NCI-H2081 (cell line): ENCODE results near the gene POLG.
A peak's percentile ranks its signal among the peaks of the same experiment; 100 is the strongest.

Experiments
- DNase-seq, 2 experiments: peaks; one replicate each; lab custom pipeline; 2025; lab: John Stamatoyannopoulos, UW

The POLG gene

DNA sequence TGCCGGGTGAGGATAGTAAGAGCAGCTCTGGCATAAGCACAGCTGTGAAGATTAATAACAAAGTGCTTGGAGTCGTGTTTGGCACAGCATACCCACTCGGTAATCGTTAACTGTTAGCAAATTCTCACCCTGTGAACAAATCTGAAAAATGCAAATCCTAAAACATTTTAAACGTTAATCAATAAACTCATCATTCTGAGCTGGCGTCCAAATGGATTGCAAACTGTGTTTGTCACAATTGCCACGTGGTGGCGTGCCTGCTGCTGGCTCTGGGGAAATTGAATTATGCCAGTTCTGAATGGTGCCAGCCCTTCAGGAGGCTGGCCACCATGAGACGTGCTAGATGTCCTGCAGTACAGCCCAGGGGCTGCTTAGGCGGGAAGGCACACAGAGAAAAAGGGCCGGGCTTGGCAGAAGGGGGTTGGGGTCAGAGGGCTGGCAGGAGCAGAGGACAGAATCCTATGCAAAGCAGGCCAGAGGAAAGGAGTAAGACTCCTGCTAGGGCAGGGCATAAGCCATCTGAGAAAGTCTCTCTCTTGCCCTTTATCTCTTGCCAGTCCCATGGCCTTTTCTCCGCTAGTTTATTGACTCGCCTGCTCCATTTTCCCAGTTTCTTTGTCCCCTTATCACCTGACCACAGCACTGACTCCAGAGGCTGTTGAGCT, 22.1 kb upstream of the POLG start:
- peak; percentile 26 to 66 for DNase-seq

- DNase-seq = no peak
These were observed 19.4 kb upstream of the POLG start for GRCh38 chr15:89353991-89354390.

- DNase-seq = no peak
These were observed 17.9 kb upstream of the POLG start for GRCh38 chr15:89352476-89352875.

DNA sequence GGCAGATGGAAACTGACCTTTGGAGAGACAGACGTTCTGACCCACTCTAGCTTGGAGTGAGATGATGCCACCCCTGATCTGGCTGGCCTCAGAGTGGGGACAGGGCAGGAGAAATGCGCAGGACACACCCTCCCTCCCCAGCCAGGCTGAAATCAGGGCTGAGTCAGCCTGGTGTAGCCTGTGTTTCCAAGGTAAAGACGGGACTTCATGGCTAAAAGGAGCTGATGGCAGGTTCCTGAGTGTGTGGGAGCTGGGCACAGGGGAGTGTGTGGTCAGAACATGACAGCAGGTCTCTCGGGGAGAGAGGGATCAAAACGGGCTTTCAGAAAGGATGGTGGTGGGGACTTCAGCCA, 14.6 kb upstream of the POLG start:
- no peak for DNase-seq

DNA sequence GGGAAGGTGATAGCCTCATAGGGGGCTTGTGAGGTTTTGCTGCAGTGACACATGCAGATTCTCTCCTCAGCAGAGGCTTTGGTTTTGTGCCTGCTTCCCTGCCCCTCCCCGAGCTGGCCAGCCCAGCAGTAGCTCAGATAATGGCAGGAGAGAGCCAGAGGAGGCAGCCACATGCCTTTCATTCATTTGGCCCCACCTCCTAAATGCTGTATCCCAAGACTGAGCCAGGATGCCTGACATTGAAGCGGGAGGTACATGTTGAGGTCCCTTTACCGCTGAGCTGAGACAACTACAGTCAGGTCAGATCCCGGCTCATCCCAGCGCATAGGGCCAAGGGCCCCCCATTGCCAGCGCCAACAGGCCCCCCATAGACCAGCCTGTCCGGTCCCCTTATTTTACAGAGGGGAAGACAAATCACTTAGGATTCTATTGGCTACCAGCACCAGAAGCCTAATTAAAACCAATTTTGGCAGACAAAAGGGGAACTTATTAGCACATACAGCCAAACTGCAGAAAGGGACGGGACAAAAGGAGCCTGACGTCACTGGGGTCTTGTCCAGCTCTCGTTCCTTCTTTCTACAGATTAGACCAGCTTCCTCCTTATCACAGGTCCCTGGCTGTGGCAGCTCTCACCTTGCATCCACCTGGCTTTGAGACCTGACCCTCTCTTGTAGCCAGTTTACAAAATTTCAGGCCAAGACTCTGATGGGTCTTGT, 12.1 kb upstream of the POLG start:
- no peak for DNase-seq

DNA sequence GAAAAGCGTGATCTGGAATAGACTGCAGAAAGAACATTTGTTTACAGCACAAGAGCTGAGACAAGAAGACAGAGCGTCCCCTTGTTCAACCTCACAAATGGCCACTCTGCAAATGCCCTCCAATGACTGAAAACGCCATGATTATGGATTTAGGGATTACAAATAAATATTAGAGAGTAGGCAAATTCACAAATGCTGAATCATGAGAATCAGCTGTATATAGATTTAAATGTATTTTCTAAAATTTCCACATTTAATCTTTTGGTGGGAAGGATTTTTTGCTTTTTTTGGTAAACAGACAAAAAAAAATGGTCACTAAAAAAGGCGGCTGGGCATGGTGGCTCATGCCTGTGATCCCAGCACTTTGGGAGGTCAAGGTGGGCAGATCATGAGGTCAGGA, 10.6 kb upstream of the POLG start:
- DNase-seq = no peak

GRCh38 chr15:89342840-89343239, 8.2 kb upstream of the POLG start:
- no peak for DNase-seq

DNA sequence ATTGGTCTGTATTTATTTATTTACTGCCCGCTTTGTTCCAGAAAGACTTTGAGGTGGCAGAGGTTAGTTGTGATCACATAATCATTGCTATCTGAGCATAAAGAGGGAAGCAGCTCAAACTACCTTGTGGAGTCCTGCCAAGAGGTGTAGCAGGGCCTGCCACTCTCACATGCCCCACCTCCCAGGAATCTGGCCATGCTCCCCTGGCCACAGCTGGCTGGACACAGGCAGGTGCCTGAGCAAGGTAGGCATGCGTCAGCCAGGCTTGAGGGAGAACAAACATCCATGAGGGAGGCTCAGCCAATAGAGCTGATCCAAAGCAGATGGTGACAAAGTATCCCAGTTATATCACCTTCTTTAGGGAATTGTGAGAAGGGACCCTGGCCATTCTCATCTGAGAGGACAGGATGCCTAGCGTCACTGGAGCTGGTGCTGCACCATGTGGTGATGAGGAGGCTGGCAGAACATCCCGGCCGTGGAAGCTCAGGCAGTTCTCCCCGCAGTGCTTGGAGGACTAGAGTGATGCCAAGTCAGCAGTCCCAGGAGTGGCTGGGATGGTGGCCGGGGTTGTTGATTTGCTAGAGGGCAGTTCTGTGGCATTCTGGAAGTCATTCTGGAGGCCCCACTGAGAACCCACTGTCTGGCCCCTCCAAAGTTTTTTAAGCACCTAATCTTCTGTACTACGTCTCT, 6.8 kb upstream of the POLG start:
- DNase-seq = peak in 1 of 2 experiments; percentile 10

GRCh38 chr15:89340573-89340972, 5.9 kb upstream of the POLG start:
- DNase-seq = no peak

DNA sequence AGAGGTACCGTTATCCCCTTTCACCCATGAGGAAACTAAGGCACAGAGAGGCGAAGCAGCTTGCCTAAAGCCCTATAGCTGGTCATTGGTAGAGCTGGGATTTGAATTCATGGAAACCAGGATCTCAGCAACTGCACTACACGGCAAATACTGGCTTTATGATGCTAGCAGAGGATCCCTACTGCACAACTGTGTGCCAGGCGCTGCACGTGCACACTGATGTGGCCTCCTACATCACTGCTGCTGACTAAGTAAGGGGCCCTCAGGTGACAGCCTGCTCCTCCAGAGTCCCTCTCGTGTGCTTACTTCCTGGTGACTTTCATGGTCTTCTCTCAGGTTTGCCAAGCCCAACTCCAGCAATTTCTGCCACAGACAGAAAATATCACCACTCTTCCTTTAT, 3.4 kb upstream of the POLG start:
- no peak for DNase-seq

DNA sequence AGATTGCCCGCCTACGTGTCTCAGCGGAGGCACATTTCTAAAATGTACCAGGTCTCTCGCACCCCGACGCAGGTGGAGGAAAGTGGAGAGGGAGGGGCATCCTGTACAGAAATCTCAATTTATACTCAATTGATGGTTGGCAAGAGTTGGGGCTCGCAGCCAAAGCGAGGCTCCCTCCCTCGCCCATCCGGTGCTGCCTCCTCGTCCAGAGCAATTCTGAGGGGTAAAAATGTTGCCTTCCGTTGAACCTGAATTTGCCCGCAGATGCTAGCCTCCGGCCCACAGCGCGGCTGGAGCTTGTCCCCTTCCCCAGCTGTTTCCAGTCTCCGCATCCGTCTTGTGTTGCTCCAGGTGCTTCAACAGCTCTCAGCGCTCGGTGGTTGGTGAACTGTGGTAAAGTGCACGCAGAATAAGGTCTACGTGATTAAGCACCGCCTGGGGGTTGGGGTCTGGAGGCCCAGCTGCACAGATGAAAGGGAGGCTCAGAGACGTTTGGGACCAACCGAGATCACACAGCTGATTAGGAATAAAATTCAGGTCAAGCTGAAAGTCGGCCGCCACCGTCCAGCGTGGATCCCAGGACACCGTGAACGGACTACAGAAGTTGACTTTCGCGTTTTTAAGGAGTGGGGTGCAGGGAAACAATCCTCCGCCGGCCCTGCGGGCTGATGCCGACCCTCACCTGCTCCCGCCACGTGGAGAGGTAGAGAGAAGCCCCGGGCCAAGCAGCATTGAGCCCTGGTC, 846 bp upstream of the POLG start:
- DNase-seq = peak in 1 of 2 experiments; percentile 62

DNA sequence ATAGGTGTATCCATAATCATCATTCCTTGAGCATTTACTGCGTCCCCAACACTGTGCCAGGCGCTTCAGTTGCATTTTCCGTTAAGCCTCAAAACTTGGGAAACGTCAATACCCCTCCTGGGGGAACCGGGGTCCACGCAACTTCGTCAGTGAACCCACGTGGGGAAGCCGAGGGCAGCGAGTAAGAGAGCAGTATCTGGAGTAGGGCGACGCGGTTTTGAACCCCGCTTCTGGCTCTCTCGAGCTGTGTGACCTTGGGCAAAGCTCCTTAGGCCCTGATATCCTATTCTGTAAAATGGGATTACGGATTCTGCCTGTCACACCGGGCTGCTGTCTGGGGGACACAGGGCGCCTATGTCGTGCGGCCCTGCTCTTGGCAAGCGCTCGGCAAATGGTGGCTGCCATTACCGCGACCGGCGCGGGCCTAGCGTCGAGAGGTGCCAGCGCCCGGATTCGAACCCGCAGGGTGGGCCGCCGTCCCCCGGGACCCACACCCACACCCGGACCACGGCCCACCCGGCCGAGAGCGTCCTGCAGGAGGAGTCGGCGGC, 590 bp downstream of the POLG start:
- no peak for DNase-seq

GRCh38 chr15:89333011-89333860, 1.4 kb downstream of the POLG start:
- DNase-seq = peak in 1 of 2 experiments; percentile 22

DNA sequence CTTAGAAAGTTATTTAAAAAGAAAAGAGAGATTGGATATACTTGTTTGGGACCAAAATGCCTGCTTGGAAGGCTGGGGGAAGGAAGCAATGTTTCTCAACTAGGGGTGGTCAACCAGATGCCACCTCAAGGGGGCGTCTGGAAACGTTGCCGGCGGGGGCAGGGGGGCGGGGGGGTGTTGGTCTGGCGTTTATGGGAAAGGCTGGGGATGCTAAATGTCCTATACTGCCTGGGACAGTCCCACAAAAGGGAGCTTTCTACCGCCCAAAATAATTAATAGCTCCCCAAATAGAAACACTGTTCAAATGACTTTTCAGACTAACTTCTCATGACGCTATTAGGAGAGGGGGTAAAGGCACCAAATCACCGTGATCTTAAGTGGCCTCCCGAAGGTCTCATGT, 2.2 kb downstream of the POLG start:
- DNase-seq = no peak

DNA sequence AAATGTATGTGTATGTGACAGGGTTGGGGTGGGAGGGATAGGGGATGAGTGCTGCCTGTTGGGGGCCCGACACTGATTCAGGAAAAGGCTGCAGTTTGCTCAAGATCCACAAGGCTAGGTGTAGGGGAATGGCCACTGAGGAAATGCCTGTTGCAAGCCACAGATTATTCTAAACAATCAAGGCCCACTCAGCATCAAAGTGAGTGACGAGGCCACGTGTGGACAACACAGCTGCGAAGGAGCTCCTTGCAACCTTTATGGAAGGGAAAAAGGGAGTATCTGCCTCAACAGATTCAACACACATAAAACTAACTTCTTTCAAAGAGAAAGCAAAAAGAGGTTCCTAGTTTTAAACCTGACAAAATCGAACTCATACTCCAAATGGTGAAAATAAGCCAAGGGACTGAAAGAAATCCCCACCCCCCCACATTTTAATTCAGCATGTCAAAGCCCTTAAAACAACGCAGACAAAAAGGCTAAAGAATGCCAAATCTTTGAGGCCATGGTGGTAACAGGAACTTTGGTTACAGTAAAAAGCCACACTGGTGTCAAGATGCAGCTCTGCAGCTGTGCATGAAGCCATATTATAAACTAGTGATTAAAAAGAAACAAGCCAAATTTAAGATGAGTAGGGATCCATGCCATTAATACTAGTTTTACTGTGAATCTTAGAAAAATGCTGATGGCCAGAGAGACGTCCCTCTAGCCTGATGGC, 3.6 kb downstream of the POLG start:
- no peak for DNase-seq

DNA sequence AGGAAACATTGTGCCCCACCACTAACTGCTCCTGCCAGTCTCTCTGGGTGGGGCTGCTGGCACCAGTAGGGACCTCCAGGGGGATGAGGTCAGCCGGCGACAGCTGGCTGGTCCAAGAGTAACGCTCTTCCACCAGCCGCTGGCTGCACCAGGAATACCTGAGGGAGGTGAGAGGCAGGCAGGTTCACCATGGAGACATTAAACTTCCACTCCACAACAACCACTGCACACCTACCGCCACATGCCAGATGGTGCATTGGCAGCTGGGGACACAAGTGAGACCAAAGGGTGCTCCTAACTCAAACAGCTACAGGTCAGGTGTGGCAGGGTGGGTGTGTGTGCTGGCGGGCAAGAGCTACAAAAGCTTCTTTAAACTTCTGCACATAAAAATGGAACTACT, 4.5 kb downstream of the POLG start:
- DNase-seq = peak in 1 of 2 experiments; percentile 28

DNA sequence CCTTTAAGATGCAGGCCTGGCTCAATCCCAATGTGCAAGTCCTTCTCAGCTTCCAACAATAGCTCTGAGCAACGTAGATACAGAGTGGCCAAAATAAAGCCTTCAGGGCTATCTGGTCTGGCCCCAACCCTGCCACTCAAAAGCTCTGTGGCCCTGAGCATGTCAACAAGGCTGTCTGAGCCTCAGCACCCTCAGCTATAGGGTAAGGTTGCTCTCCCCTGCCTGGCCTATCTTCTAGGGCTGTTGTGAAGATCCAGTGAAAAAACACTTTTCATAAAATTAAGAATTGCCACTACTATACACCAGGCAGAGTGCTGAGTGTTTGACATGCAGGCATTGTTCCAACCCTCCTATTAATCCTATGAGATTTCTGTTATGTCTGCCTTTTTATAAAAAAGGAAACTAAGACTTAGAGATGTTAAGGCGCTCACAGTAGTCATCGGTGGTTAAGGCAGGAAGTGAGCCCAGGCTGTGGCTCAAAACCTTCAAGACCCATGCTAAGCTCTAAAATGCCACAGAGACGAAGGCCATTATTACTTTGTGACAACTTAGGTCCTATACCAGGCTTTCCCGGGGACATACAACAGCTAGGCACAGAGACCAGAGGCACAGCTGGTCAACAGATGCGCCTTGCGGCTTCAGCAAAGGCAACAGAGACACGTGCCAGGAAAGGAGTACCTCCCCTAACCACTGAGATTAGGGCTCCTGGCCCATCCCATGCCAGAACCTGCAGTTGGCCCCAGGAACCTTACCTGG, 5.1 kb downstream of the POLG start:
- no peak for DNase-seq

DNA sequence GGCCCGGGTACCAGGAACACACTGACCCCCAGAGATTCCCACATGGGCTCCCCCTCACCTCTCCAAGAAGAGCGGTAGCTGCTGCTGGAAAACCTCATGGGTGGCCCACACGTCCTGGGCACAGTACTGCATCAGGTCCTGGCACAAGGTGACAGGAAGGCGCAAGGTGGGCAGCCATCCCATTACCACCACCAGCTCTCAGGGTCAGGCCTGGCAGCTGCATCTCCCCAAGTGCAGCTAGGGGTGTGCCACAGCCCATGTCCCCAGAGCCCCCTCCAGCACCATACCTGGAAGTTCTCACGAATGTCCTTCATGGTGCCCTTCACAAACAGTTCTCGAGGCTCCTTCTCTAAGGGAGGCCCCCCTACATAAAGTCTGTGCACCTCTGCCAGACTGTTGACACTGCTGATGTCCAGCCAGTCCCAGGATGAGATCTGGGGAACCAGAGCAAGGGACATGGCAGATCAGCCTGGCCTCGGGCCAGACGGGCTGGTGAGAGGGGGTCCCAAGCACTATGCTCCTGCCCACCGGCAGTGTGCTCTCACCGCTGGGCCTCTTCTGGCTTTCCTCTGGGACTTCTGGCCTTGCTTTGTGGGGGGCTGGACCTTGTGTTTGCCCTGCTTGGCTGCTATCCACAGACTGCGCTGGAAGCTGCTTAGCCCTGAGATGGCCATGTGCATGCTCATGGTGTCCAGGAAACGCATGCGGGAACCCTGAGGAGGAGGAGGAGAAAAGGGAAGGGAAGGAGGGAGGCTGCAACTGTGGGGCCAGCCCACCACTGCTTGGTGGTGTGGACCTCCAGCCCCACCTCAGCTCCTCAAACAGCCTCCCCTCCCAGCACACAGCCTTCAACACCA, 6.0 kb downstream of the POLG start:
- DNase-seq = no peak

DNA sequence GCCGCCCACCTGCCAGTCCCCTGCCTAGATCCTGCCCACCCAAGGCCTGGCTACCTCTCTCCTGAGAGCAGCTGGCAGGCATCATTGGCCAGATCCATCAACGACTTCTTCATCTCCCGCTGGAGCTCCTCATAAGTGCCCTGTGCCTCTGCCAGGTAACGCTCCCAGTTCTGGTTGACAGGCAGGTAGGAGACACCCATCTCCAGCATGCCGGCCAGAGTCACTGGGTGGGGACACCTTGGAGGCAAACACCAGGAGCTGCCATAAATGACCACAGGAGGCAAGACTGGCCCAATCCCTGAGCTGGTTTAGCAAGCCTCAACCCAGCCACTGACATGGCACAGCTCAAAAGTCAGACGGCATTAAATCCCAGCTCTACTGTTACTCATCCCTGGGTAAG, 7.5 kb downstream of the POLG start:
- no peak for DNase-seq
